Activated CD4-positive, alpha-beta T cell treated with anti-CD3 and anti-CD28 coated beads, Interleukin-2, amount 50 U/mL, for 48 hours (primary cell): ENCODE measurements around the gene SLC25A29.
"Not testable (repeated sequence)": the region's sequence is repeated elsewhere in the genome, so short reads cannot be mapped to it uniquely, and the experiment has no call there.

Experiments used
- DNase-seq, 2 experiments: peaks; one replicate each; pipeline ENCODE4 v3.0.0-alpha.2; 2020

Gene SLC25A29

GRCh38 chr14:100292776-100293461 is 13.3 kb downstream of the SLC25A29 start:
- no peak for DNase-seq

GRCh38 chr14:100292301-100292775 is 13.9 kb downstream of the SLC25A29 start:
- no peak for DNase-seq

GRCh38 chr14:100291305-100292075 is 14.8 kb downstream of the SLC25A29 start:
- DNase-seq = no peak

- DNase-seq = no peak
Measured at GRCh38 chr14:100290607-100291304, 15.5 kb downstream of the SLC25A29 start.

- no peak for DNase-seq
Measured at GRCh38 chr14:100289916-100290606, 16.2 kb downstream of the SLC25A29 start.

GRCh38 chr14:100288382-100289185 is 17.7 kb downstream of the SLC25A29 start:
- DNase-seq = no peak

- not testable (repeated sequence) for DNase-seq
Measured at GRCh38 chr14:100287998-100288295, 18.3 kb downstream of the SLC25A29 start.

- no peak for DNase-seq
Measured at GRCh38 chr14:100287202-100287997, 18.8 kb downstream of the SLC25A29 start.

- no peak for DNase-seq
Measured at GRCh38 chr14:100286484-100287191, 19.6 kb downstream of the SLC25A29 start.

- DNase-seq = no peak
Measured at GRCh38 chr14:100285913-100286400, 20.3 kb downstream of the SLC25A29 start.

GRCh38 chr14:100285021-100285912 is 21.0 kb downstream of the SLC25A29 start:
- DNase-seq = peak; percentile 74 to 80

GRCh38 chr14:100283984-100284881 is 22.0 kb downstream of the SLC25A29 start:
- no peak for DNase-seq

GRCh38 chr14:100283436-100283835 is 22.8 kb downstream of the SLC25A29 start:
- not testable (repeated sequence) for DNase-seq

GRCh38 chr14:100282766-100283419 is 23.4 kb downstream of the SLC25A29 start:
- no peak for DNase-seq

- DNase-seq = no peak
Measured at GRCh38 chr14:100282083-100282350, 24.2 kb downstream of the SLC25A29 start.

GRCh38 chr14:100281286-100282082 is 24.8 kb downstream of the SLC25A29 start:
- no peak for DNase-seq

- no peak for DNase-seq
Measured at GRCh38 chr14:100279563-100279962, 26.7 kb downstream of the SLC25A29 start.
